Kidney tubule cell (primary cell): ENCODE measurements around the gene F2R.
A peak's percentile ranks its signal among the peaks of the same experiment; 100 is the strongest.
"Not testable (repeated sequence)": the region's sequence is repeated elsewhere in the genome, so short reads cannot be mapped to it uniquely, and the experiment has no call there.

Experiments
- DNase-seq: peaks from one replicate; pipeline ENCODE4 v3.0.0-alpha.2; 2018; ENCODE audit warnings: low spot score

The F2R gene

DNA sequence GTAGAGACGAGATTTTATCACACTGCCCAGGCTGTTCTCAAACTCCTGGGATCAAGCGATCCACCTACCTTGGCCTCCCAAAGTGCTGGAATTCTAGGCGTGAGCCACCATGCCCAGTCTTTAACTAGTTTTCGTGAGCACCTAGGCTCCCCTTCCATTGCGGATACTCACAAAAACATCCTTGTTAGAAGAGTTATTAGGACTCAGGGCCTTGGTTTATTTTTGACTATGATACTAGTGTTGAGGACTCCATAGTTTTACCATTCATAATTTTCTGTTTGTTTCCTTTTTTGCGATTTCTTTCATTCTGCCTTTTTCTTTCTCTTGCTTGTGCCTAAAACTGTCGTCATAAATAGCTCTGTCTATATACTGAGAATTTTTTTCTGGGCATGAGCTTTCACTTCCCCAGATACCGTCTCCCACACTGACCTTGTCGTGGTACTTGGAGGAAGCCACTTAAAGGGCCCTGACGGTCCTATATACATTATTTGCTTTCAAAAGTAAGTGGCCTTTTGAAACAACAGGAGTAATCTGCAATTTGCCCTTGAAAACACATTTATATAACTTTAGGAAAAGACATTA is 5.2 kb downstream of the F2R start:
- DNase-seq: no peak

DNA sequence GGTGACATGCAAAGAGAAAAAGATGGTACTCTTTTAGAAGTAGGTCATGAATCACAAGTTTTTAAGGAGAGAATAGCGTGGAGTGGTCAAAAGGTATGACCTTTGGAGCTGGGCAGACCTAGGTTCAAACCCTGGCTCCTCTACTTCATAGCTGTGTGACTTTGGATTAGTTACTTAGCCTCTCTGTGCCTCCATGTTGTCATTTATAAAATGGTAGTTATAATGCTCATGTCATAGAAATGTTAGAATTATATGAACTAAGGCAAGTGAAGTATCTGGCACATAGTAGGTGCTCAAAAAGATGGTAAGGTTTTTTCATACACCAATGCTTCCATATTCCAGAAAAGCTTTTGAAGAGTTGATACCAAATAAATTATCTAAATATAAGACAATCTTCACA is 7.3 kb downstream of the F2R start:
- DNase-seq: no peak

DNA sequence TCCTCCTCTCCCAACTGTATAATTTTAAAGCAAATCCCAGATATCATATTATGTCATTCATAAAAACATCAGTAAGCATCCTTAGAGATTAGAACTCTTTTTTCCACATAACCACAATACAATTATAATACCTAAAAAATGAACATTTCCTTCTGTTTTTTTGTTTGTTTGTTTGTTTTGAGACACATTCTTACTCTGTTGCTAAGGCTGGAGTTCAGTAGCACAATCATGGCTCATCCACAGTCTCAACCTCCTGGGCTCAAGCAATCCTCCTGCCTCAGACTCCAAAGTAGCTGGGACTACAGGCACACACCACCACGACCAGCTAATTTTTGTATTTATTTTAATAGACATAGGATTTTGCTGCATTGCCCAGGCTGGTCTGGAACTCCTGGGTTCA is 8.0 kb downstream of the F2R start:
- no peak for DNase-seq

DNA sequence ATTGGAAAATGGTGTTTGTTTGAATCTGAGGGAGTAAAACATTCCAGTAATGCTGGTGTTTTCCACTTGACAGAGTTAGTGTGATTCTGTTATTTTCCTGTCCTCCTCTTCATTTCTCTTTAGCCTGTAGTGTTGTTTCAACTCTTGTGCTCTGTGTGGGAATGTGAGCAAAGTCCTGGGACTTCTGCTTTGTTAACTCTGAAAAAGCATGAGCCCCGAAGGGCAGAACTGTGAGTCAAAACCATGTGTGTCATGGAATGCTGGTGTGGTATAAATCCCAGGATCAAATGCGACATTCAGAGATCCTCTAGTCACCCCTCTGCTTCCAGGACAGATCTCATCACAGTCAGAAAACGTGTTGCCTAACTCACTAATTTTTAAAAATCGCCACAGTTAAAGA is 8.9 kb downstream of the F2R start:
- DNase-seq: peak; percentile 74

DNA sequence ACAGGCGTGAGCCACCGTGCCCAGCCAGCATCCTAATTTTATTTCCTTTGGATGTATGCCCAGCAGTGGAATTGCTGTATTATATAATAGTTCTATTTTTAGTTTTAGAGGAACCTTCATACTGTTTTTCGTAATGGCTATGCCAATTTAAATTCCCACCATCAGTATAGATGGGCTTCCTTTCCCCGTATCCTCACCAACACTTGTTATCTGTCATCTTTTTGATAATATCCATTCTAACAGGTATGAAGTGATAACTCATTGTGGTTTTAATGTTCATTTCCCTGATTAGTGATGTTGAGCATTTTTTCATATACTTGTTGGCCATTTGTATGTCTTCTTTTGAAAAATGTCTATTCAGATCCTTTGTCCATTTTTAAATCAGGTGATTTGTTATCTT is 13.0 kb downstream of the F2R start:
- DNase-seq: no peak

DNA sequence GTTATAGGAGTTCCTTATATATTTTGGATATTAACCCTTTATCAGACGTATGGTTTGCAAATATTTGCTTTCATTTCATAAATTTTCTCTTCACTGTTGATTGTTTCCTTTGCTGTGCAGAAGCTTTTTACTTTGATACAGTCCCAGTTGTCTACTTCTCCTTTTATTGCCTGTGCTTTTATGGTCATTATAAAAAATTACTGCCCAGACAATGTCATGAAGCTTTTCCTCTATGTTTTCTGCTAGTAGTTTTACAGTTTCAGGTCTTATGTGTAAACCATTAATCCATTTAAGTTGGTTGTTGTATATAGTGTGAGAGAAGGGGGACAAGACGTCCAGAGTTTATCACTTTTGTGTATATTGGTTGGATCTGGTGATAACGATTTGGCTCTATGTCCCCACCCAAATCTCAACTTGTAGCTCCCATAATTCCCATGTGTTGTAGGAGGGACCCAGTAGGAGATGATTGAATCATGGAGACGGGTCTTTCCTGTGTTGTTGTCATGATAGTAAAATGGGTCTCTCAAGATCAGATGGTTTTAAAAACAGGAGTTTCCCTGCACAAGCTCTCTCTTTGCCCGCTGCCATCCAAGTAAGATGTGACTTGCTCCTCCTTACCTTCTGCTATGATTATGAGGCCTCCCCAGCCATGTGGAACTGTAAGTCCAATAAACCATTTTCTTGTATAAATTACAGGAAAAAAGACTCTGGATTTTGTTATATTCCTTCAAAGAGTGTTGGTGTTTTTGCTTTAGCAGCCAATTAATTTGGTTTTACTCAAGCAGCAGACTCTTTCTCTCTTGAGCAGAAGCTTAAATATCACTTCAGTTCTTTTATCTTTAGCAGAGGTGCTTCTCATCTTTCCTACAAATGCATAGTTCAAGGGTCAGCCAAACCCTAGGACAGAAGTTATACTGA is 13.7 kb downstream of the F2R start:
- DNase-seq: no peak

DNA sequence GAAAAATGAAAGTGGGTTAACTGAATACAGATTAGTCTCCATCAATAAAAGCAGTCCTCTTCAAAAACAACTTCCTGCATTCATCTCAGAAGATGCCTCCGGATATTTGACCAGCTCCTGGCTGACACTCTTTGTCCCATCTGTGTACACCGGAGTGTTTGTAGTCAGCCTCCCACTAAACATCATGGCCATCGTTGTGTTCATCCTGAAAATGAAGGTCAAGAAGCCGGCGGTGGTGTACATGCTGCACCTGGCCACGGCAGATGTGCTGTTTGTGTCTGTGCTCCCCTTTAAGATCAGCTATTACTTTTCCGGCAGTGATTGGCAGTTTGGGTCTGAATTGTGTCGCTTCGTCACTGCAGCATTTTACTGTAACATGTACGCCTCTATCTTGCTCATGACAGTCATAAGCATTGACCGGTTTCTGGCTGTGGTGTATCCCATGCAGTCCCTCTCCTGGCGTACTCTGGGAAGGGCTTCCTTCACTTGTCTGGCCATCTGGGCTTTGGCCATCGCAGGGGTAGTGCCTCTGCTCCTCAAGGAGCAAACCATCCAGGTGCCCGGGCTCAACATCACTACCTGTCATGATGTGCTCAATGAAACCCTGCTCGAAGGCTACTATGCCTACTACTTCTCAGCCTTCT is 16.6 kb downstream of the F2R start:
- DNase-seq: no peak

DNA sequence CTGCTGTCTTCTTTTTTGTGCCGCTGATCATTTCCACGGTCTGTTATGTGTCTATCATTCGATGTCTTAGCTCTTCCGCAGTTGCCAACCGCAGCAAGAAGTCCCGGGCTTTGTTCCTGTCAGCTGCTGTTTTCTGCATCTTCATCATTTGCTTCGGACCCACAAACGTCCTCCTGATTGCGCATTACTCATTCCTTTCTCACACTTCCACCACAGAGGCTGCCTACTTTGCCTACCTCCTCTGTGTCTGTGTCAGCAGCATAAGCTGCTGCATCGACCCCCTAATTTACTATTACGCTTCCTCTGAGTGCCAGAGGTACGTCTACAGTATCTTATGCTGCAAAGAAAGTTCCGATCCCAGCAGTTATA is 17.1 kb downstream of the F2R start:
- no peak for DNase-seq

DNA sequence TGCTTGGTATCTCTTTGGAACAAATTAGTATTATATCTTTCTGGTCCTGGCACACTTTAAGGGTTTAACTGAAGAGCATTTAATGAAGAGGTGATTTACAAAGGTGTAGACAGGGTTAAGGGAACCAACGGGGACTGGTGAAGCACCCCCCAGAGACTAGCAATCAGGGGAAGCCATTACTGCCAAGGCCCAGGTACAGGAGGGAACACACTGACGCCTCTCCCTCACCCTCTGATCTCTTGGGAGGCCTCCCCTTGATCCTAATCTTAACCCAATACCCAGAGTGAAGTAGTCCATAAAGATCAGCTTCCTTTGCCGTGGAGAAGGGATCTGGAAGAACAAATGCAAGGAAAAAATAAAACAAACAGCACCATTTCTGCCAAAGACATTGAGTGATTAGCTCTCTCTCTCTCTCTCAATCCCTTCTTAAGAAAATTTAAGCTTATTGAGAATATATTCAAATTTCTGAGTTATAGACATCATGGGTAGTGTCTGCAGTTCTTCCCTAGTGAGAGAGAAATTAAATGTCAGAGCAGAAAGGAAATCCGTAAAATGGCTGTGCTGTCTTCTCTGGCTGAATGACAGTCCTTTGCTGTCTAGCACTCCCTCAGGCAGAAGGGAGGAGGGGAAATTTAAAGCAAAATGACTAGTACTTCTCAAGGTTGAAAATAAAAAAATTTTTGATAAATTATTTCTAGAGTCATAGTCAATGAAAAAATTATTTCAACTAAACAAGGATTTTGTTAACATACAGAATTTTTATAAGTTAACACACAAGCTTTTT is 20.0 kb downstream of the F2R start:
- DNase-seq: no peak

DNA sequence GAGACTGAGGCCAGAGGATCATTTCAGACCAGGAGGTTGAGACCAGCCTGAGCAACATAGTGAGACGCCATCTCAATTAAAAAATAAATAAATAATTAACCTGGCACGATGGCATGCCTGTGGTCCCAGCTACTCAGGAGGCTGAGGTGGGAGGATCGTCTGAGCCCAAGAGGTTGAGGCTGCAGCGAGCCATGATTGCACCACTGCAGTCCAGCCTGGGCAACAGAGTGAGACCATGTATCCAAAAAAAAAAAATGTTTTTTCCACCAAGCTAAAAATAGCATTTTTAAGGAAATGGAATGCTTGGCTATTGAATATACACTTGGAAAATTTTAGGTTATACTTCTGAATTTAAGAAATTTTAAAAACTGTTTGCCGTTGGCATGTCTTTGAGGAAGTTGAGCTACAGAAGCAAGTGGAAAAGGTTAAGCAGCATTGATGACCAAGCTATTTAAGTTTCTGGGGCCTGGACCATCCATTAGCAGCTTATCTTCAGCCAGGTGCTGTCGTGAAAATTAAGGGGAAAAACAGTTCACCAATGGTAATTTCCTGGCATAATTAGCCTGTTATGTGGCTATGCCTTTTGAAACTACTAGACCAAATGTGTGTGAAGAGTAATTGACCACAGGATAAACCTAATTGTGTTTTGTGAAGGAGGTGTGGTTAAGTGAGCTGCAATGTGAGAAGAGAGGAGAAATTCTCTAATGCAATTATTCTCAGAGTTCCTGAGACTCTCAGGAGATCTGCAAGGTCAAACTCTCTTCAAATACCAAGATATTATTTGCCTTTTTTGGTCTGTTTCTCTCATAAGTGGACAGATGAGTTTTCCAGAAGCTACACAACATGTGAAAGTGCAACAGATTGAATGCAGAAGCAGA is 21.0 kb downstream of the F2R start:
- no peak for DNase-seq

DNA sequence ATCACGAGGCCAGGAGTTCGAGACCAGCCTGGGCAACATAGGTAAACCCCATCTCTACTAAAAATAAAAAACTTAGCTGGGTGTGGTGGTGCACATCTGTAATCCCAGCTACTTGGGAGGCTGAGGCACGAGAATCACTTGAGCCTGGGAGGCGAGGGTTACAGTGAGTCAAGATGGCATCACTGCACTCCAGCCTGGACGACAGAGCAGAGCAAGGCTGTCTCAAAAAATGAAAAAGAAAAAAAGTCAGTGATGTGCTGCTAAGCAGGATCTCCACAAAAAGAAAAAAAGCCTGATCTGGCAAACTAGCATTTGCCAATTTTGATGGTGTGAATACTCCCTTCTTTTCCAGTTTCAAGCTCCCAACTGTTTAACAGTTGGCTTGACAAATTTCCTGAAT is 21.9 kb downstream of the F2R start:
- no peak for DNase-seq

DNA sequence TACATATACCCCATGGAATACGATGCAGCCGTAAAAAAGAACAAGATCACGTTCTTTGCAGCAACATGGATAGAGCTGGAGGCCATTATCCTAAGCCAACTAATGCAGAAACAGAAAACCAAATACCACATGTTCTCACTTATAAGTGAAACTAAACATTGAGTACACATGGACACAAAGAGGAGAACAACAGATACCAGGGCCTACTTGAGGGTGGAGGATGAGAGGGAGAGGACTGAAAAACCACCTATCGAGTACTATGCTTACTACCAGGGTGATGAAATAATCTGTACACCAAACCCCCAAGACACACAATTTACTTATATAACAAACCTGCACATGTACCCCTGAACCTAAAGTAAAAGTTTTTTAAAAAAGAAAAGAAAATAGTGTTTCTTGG is 25.6 kb downstream of the F2R start:
- DNase-seq: not testable (repeated sequence)

DNA sequence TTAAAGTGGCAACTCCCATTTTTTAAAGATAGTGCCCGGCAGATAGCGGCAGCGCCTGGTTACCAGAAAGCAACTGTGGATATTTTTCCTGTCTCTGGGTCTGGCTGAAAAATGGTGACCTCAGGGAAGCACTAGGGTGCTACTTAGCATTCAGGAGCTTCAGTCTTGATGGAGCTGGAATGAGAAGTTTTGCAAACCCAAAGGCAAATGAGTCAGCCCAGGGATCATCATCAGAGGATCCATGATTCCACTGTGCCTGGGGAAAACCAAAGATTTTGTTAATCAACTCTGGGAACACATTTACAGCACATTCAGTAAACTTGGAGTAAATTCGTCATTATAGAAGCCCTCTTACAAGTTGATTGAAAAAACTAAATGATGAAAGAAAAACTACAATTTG is 26.7 kb downstream of the F2R start:
- peak; percentile 36 for DNase-seq

DNA sequence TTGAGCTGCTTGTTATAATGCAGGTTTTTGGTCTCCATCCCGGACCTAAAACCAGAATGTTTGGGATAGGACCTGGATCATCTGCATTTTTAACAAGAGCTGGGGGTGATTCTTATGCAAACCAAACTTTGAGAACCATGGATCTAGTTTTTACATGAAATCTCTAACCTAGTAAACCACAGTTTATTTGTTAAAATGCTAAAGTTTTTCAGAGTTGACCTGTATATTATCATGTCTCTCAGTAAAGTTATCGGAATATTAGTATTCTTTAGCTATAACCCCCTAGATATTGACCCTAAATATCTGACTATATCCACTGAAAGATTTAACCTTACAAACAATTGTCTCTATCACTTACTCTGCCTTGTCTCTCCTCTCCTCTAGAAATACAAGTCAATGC is 28.7 kb downstream of the F2R start:
- no peak for DNase-seq

DNA sequence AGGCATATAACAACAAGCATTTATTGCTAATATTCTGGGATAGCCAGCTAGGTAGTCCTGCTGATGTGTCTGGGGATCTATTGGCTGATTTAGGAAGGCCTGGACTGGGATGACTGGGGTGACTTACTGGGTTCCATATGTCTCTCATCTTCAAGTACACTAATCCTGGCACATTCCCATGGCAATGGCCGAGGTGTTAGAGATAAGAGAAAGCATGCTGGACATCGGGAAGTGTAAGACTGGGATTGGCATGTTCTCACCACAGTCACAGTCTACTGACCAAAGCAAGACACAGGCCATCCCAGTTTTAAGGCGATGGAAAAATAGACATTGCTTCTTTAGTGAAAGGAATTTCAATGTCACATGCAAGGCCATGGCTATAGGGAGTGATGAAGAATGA is 29.7 kb downstream of the F2R start:
- no peak for DNase-seq

DNA sequence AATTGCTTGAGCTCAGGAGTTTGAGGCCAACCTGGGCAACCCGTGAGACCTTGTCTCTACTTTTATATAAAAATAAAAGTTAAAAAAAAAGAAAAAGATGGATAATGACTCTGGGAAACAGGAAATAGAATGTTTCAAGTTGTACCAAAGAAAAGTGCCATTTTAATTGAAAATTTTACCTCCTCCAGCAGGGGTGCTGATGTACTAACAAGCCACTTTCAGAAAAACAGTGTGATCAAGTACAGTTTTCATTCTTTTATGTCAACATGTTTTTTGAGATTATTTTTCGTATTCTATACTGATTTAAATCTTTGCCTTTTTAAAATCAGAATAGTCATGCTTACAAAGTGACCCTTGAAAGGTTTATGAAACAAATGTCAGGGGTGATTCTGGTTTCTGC is 30.8 kb downstream of the F2R start:
- DNase-seq: no peak

DNA sequence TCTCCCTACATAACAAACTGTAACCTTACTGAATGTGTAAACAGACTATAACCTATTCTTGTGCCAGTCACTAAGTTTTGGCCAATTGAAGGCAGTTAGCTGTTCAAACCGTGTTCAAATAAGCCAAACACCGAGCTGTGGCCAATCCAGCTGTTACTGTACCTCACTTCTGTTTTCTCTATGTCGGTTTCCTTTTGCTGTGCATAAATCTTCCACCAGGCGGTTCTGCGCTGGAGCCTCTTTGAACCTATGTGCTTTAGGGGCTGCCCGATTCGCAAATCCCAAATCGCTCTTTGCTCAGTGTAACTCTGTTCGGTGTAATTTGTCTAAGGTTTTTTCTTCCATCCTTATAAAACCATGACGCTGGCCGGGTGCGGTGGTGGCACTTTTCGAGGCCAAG is 31.8 kb downstream of the F2R start:
- no peak for DNase-seq

DNA sequence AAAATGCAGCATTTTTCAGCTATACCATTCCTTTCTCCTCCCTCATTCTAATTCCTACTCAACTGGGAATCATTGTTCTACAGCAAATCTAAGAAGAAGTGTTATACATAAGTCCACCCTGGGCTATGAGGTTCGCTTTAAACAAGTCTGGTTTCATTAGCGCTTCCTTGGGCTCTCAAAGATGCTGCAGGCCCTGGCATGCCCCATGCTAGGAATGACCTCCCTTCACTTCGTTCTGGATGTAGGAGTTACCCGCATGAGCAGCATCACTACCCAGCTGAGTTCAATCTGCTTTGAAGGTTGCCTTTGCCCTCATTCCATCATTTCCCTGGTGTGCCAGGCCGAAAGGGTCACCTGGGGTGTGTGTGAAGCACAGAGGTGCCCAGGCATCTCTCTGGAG is 35.4 kb downstream of the F2R start:
- DNase-seq: no peak

DNA sequence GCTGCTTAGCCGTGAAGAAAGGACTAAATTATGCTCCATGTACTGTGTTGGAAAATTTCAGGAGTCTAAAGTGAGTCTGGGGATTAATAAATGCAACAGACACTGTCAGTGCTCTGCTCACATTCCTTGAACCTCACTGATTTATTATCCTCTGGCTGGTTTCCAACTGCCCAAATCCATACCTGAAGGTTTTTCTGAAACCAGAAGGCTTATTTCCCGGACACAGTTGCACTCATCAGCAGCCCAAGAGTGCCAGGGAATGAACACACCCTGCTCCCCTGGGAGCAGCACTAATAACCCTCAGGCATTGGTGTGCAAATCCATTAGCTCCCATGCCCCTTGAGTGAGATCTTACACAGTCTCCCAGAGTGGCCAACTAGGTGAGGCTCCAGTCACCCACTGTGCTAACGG is 38.7 kb downstream of the F2R start:
- DNase-seq: no peak

DNA sequence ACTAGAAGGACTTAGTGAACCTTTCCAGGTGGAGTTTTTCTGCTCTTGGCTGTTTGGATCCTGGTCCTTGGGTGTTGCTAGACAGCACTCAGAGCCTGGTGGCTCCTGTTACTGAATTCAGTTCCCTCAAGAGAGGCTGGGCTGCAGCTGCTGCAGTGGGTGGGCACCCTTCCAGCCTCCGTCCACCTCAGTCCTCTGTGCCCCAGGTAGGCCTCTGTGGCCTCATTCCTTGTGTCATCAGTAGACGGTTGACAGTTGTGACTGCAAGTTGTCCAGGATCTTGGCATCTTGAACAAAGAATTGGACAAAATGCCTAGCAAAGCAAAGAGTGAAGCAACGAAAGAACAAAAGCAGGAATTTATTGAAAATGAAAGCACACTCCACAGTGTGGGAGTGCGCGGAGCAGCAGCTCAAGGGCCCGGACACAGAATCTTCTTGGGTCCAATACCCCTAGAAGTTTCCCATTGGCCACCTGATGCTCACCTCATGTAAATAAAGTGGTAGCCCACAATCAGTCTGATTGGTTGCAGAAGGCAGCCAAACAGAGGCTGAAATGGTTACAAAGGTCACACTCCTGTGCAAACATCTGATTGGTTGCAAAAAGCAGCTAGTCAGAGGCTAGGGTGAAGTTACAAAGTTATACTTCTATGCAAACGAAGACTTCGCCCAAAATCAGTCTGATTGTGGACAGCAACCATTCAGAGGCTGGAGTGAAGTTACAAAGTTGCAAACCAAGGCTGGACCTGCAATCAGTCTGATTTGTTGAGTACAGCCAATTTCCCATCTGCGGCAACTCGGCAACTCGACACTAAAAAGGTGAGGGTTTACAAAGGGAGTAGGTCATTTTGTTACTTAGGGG is 40.1 kb downstream of the F2R start:
- no peak for DNase-seq

DNA sequence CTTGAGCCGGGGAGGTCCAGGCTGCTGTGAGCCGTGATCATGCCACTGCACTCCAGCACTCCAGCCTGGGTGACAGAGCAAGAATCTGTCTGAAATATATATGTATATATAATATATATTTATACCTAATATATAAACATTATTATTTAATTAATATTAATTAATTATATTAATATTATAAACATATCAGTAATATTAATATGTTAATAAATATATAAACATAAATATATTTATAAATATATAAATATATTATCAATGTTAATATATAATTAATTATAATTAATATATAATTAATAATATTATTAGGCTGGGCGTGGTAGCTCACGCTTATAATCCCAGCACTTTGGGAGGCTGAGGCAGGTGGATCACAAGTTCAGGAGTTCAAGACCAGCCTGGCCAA is 41.1 kb downstream of the F2R start:
- no peak for DNase-seq
